HepG2 (cell line): ENCODE data around the gene FBXO9. TPM values are rescaled to one million over a fixed set of nuclear protein-coding genes. Genes with fewer than 3 reads are reported as not detected.
A peak's percentile ranks its signal among the peaks of the same experiment; 100 is the strongest.

ENCODE experiments used
- ARNTL ChIP-seq: sonication (generic); formaldehyde crosslinking; IDR thresholded peaks from 2 replicates; pipeline ENCODE4 v1.4.0; 2020; ENCODE audit warnings: mild to moderate bottlenecking, missing genetic modification reagents
- BRCA1 ChIP-seq: sonication (generic); formaldehyde crosslinking; IDR thresholded peaks from 2 replicates; pipeline ENCODE4 v1.4.0; 2020; ENCODE audit warnings: missing genetic modification reagents
- CBFB ChIP-seq: sonication (generic); formaldehyde crosslinking; IDR thresholded peaks from 2 replicates; pipeline ENCODE4 v1.4.0; 2020; ENCODE audit warnings: missing genetic modification reagents
- CHD2 ChIP-seq: IDR thresholded peaks from 2 replicates; pipeline ENCODE4 v1.6.1; 2011; ENCODE audit warnings: low read depth, low read length, improper control_type of control experiment
- CSRNP2 ChIP-seq: sonication (generic); formaldehyde crosslinking; conservative IDR thresholded peaks from 2 replicates; pipeline ENCODE4 v1.8.0; 2022; ENCODE audit warnings: low read depth, missing genetic modification reagents
- FOXC1 ChIP-seq: sonication (generic); formaldehyde crosslinking; IDR thresholded peaks from 2 replicates; pipeline ENCODE4 v1.8.0; 2022; ENCODE audit warnings: mild to moderate bottlenecking, missing genetic modification reagents, borderline replicate concordance
- KDM5A ChIP-seq: fragments of 200-600 bp; sonication (generic); IDR thresholded peaks from 2 replicates; pipeline ENCODE4 v1.7.0; 2018; ENCODE audit warnings: antibody characterized with exemption, mild to moderate bottlenecking, low read length, borderline replicate concordance
- KDM5B ChIP-seq: sonication (generic); formaldehyde crosslinking; IDR thresholded peaks from 2 replicates; pipeline ENCODE4 v1.4.0; 2020; ENCODE audit warnings: missing genetic modification reagents, mild to moderate bottlenecking, borderline replicate concordance
- MED1 ChIP-seq: sonication (generic); formaldehyde crosslinking; IDR thresholded peaks from 2 replicates; pipeline ENCODE4 v1.4.0; 2020; ENCODE audit warnings: missing genetic modification reagents
- MTF1 ChIP-seq: sonication (generic); formaldehyde crosslinking; IDR thresholded peaks from 2 replicates; pipeline ENCODE4 v1.5.0; 2020; ENCODE audit warnings: missing genetic modification reagents
- RBAK ChIP-seq: sonication (generic); formaldehyde crosslinking; IDR thresholded peaks from 2 replicates; pipeline ENCODE4 v1.5.1; 2020; ENCODE audit warnings: mild to moderate bottlenecking, missing genetic modification reagents
- RFX3 ChIP-seq: IDR thresholded peaks from 2 replicates; pipeline ENCODE4 v1.6.1; 2016; ENCODE audit warnings: missing biosample characterization, missing genetic modification reagents
- SRSF4 ChIP-seq: fragments of 200-400 bp; formaldehyde crosslinking; IDR thresholded peaks from one replicate; pipeline ENCODE4 v1.6.1; 2018; ENCODE audit warnings: mild to moderate bottlenecking, low read depth, low read length, moderate library complexity; ENCODE audit not compliant: poor library complexity, severe bottlenecking
- SYNCRIP ChIP-seq: fragments of 200-400 bp; formaldehyde crosslinking; IDR thresholded peaks from 2 replicates; pipeline ENCODE4 v1.6.1; 2018; ENCODE audit warnings: mild to moderate bottlenecking, low read depth, low read length; ENCODE audit not compliant: insufficient read depth
- TOPORS ChIP-seq: sonication (generic); formaldehyde crosslinking; IDR thresholded peaks from 2 replicates; pipeline ENCODE4 v1.8.0; 2023; ENCODE audit warnings: mild to moderate bottlenecking, missing genetic modification reagents
- ZFYVE20 ChIP-seq: sonication (generic); formaldehyde crosslinking; IDR thresholded peaks from 2 replicates; pipeline ENCODE4 v1.8.0; 2023; ENCODE audit warnings: low read depth, mild to moderate bottlenecking, moderate library complexity, missing genetic modification reagents, borderline replicate concordance
- ZNF33A ChIP-seq: sonication (generic); formaldehyde crosslinking; IDR thresholded peaks from 2 replicates; pipeline ENCODE4 v1.5.1; 2020; ENCODE audit warnings: missing genetic modification reagents, mild to moderate bottlenecking, moderate library complexity, borderline replicate concordance
- ZNF33B ChIP-seq: sonication (generic); formaldehyde crosslinking; IDR thresholded peaks from 2 replicates; pipeline ENCODE4 v1.5.1; 2020; ENCODE audit warnings: mild to moderate bottlenecking, missing genetic modification reagents
- ZNF350 ChIP-seq: sonication (generic); formaldehyde crosslinking; IDR thresholded peaks from 2 replicates; pipeline ENCODE4 v1.4.0; 2020; ENCODE audit warnings: mild to moderate bottlenecking, low read depth, missing genetic modification reagents, borderline replicate concordance
- ZNF414 ChIP-seq: sonication (generic); formaldehyde crosslinking; IDR thresholded peaks from 2 replicates; pipeline ENCODE4 v1.5.0; 2020; ENCODE audit warnings: missing genetic modification reagents
- ZNF468 ChIP-seq: sonication (generic); formaldehyde crosslinking; IDR thresholded peaks from 2 replicates; pipeline ENCODE4 v1.8.0; 2022; ENCODE audit warnings: mild to moderate bottlenecking, moderate library complexity, missing genetic modification reagents
- ZNF639 ChIP-seq: conservative IDR thresholded peaks from 2 replicates; pipeline ENCODE4 v1.6.1; 2018; ENCODE audit warnings: missing genetic modification reagents
- ZNF652 ChIP-seq: IDR thresholded peaks from 2 replicates; pipeline ENCODE4 v1.6.1; 2016; ENCODE audit warnings: low read depth, borderline replicate concordance
- ZNF724P ChIP-seq: sonication (generic); formaldehyde crosslinking; IDR thresholded peaks from 2 replicates; pipeline ENCODE4 v1.8.0; 2022; ENCODE audit warnings: missing genetic modification reagents, borderline replicate concordance
- polyA plus RNA-seq, 8 experiments: library from polyadenylated mRNA; depleted of rRNA in 3 of 8; stranded (reverse) in 7 of 8; unstranded in 1 of 8; fragments of >200 nt; fragmentation: Illumina TruSeq in 4 of 8; extraction: Trizol in 4 of 8; gene quantifications; 2 replicates each; pipeline versions ENCODE4 v1.2.1 to v1.2.3, GENCODE V29; 2011 to 2016; ENCODE audit warnings: low read depth in 4 of 8, missing spikeins in 1 of 8, mixed read lengths in 1 of 8; ENCODE audit not compliant: insufficient read depth in 1 of 8
- total RNA-seq, 5 experiments: library from RNA; depleted of rRNA; stranded (reverse); fragments of >200 nt; fragmentation: Illumina TruSeq; extraction: Trizol; gene quantifications; 2 replicates each; pipeline ENCODE4 v1.2.3, GENCODE V29; 2016; ENCODE audit warnings: low read depth in 1 of 5
- TF ChIP-seq, protein P1 (sequence below): IDR thresholded peaks from 2 replicates; pipeline ENCODE4 v1.6.1; 2016; ENCODE audit warnings: control low read depth

Gene FBXO9
- total and polyA plus RNA-seq, 2 of the 13 experiments (the other 11 are each of a cell fraction or from before 2014, with no cell fraction given) = 64.3 to 98.4 TPM

GRCh38 chr6:53065266-53066076 lies at the start of gene FBXO9 (continued):
- TF ChIP-seq ZNF639 (CRISPR knock-in tag) (peak; percentile 24; the same call in 1 of the 2 replicates), CHD2 (no peak), SRSF4 (no peak), SYNCRIP (no peak), CBFB (CRISPR knock-in tag) (no peak; the same call in 1 of the 2 replicates), ZFYVE20 (no peak), MED1 (CRISPR knock-in tag) (peak; percentile 20), CSRNP2 (CRISPR knock-in tag) (0 out of 2 replicates have a peak, but pooled peaks have one; percentile 51), ZNF33A (CRISPR knock-in tag) (0 out of 2 replicates have a peak, but pooled peaks have one; percentile 14), ZNF350 (CRISPR knock-in tag) (peak; percentile 44), ZNF468 (CRISPR knock-in tag) (0 out of 2 replicates have a peak, but pooled peaks have one; percentile 88), ZNF652 (CRISPR knock-in tag) (no peak), RFX3 (no peak), MTF1 (CRISPR knock-in tag) (no peak), ARNTL (CRISPR knock-in tag) (no peak; the same call in 1 of the 2 replicates), ZNF414 (CRISPR knock-in tag) (0 out of 2 replicates have a peak, but pooled peaks have one; percentile 34), KDM5B (CRISPR knock-in tag) (peak; percentile 80), RBAK (CRISPR knock-in tag) (no peak), KDM5A (peak; percentile 71; the same call in 1 of the 2 replicates), FOXC1 (CRISPR knock-in tag) (peak; percentile 79), ZNF33B (CRISPR knock-in tag) (0 out of 2 replicates have a peak, but pooled peaks have one; percentile 64), ZNF724P (CRISPR knock-in tag) (no peak), BRCA1 (CRISPR knock-in tag) (no peak), TOPORS (peak; percentile 80; the same call in 1 of the 2 replicates)
- TF ChIP-seq, protein P1, sequence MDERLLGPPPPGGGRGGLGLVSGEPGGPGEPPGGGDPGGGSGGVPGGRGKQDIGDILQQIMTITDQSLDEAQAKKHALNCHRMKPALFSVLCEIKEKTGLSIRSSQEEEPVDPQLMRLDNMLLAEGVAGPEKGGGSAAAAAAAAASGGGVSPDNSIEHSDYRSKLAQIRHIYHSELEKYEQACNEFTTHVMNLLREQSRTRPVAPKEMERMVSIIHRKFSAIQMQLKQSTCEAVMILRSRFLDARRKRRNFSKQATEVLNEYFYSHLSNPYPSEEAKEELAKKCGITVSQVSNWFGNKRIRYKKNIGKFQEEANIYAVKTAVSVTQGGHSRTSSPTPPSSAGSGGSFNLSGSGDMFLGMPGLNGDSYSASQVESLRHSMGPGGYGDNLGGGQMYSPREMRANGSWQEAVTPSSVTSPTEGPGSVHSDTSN = no peak
